ENCODE measurements around the gene PRLR. TPM values are rescaled to one million over a fixed set of nuclear protein-coding genes. Genes with fewer than 3 reads are reported as not detected.
A peak's percentile ranks its signal among the peaks of the same experiment; 100 is the strongest.

The PRLR gene
- total RNA-seq, 6 experiments from 2014 or later, result 7.4 to 26.8 (median 15.1) TPM

DNA sequence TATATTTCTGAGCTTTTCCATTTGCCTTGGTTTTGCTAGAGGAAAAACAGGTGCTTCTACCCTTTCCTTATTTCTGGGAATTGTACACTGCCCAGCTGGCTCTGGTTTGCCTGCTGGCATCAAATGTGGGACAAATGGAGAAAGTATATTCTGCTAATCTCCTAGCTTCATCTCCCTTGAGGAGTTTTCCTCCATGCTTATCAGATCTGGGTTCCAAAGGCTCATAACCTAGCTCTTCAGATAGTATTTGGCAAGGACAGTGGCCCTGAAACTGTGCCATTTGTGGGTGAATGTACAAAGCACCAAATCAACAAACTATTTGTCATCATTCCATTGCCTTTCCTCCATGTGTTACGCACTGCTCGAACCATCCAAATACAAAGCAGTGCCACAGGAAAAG is 16.2 kb downstream of the PRLR start:
- DNase-seq (no peak), ATAC-seq (peak in 3 of 4 donors; percentile 37 to 86 (median 65))
- Histone ChIP-seq H3K27me3 (no peaks in the 10 kb centered on the region), H3K36me3 (no peaks in the 10 kb centered on the region), H3K4me1 (no peaks in the 10 kb centered on the region), H3K9me3 (no peaks in the 10 kb centered on the region), H3K4me3 (no peak overlapping the region), H3K27ac (no peak overlapping the region)
- 52% methylated on average over 2 of the region's 2 CpGs for WGBS (ENCODE audit: insufficient coverage, low coverage, low lambda C conversion rate, missing lambda C conversion rate)
- intact Hi-C loops (cut with DNase I), result no loop called here
- no peak for TF ChIP-seq POLR2A (IDR thresholded peaks at IDR 0.05)
- TF ChIP-seq, protein P1, sequence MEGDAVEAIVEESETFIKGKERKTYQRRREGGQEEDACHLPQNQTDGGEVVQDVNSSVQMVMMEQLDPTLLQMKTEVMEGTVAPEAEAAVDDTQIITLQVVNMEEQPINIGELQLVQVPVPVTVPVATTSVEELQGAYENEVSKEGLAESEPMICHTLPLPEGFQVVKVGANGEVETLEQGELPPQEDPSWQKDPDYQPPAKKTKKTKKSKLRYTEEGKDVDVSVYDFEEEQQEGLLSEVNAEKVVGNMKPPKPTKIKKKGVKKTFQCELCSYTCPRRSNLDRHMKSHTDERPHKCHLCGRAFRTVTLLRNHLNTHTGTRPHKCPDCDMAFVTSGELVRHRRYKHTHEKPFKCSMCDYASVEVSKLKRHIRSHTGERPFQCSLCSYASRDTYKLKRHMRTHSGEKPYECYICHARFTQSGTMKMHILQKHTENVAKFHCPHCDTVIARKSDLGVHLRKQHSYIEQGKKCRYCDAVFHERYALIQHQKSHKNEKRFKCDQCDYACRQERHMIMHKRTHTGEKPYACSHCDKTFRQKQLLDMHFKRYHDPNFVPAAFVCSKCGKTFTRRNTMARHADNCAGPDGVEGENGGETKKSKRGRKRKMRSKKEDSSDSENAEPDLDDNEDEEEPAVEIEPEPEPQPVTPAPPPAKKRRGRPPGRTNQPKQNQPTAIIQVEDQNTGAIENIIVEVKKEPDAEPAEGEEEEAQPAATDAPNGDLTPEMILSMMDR (IDR thresholded peaks at IDR 0.05), result no peak

DNA sequence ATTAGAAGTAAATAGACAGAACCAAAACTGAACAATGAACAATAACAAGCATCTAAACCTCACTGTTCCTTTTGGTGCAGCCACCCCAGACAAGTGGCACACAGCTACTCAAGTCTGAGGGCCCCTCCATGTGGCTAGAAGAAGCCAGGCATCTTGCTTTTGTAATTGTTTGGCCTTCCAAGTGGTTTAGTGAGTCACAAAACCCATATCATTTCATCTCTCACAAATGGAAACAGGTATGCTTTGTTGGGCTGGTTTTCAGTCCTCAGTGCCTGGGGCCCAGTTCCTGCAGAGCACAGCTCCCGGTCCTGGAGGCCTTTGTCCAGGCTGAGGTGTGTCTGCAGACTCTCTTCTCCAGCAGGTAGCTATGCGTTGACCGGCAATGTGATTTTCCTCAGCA is 16.7 kb downstream of the PRLR start:
- H3K36me3 ChIP-seq, result no peaks in the 10 kb centered on the region
- TF ChIP-seq, protein P1 (IDR thresholded peaks at IDR 0.05), result no peak
- TF ChIP-seq POLR2A (IDR thresholded peaks at IDR 0.05), result no peak
- no peak overlapping the region for H3K27ac ChIP-seq
- no peaks in the 10 kb centered on the region for H3K27me3 ChIP-seq
- WGBS (ENCODE audit: insufficient coverage, low coverage, low lambda C conversion rate, missing lambda C conversion rate), result 100% methylated on average over 1 of the region's 3 CpGs
- intact Hi-C loops (cut with DNase I), result no loop called here
- no peak overlapping the region for H3K4me3 ChIP-seq
- ATAC-seq (no peak), DNase-seq (no peak)
- H3K4me1 ChIP-seq, result no peaks in the 10 kb centered on the region
- H3K9me3 ChIP-seq, result no peaks in the 10 kb centered on the region

- no peaks in the 10 kb centered on the region for H3K36me3 ChIP-seq
- TF ChIP-seq, protein P1 (IDR thresholded peaks at IDR 0.05), result no peak
- no peak for TF ChIP-seq POLR2A (IDR thresholded peaks at IDR 0.05)
- intact Hi-C loops (cut with DNase I), result no loop called here
- H3K27ac ChIP-seq, result no peak overlapping the region
- DNase-seq (no peak), ATAC-seq (no peak)
- no peaks in the 10 kb centered on the region for H3K27me3 ChIP-seq
- WGBS (ENCODE audit: insufficient coverage, low coverage, low lambda C conversion rate, missing lambda C conversion rate), result 54% methylated on average over 3 of the region's 3 CpGs
- H3K4me1 ChIP-seq, result no peaks in the 10 kb centered on the region
- no peaks in the 10 kb centered on the region for H3K9me3 ChIP-seq
- no peak overlapping the region for H3K4me3 ChIP-seq
Measured at GRCh38 chr5:35212122-35212982, 17.9 kb downstream of the PRLR start.

- H3K27ac ChIP-seq, result no peak overlapping the region
- DNase-seq (no peak), ATAC-seq (no peak)
- TF ChIP-seq, protein P1 (IDR thresholded peaks at IDR 0.05), result no peak
- no peak for TF ChIP-seq POLR2A (IDR thresholded peaks at IDR 0.05)
- H3K36me3 ChIP-seq, result no peaks in the 10 kb centered on the region
- whole genome bisulfite sequencing (ENCODE audit: insufficient coverage, low coverage, low lambda C conversion rate, missing lambda C conversion rate), result no CpG with 5 or more reads among the region's 3 CpGs
- no peaks in the 10 kb centered on the region for H3K4me1 ChIP-seq
- no peak overlapping the region for H3K4me3 ChIP-seq
- H3K9me3 ChIP-seq, result no peaks in the 10 kb centered on the region
- no peaks in the 10 kb centered on the region for H3K27me3 ChIP-seq
- intact Hi-C loops (cut with DNase I), result no loop called here
Measured at GRCh38 chr5:35209862-35210261, 20.4 kb downstream of the PRLR start.

Measured in right lobe of liver (tissue), 6 donors.